Globus pallidus (tissue), 1 donor: Measurements from ENCODE around the gene OTC.

ENCODE experiments used
- DNase-seq: peaks from one replicate; pipeline ENCODE4 v3.0.0-alpha.2; 2015; ENCODE audit warnings: low spot score

OTC gene

DNA sequence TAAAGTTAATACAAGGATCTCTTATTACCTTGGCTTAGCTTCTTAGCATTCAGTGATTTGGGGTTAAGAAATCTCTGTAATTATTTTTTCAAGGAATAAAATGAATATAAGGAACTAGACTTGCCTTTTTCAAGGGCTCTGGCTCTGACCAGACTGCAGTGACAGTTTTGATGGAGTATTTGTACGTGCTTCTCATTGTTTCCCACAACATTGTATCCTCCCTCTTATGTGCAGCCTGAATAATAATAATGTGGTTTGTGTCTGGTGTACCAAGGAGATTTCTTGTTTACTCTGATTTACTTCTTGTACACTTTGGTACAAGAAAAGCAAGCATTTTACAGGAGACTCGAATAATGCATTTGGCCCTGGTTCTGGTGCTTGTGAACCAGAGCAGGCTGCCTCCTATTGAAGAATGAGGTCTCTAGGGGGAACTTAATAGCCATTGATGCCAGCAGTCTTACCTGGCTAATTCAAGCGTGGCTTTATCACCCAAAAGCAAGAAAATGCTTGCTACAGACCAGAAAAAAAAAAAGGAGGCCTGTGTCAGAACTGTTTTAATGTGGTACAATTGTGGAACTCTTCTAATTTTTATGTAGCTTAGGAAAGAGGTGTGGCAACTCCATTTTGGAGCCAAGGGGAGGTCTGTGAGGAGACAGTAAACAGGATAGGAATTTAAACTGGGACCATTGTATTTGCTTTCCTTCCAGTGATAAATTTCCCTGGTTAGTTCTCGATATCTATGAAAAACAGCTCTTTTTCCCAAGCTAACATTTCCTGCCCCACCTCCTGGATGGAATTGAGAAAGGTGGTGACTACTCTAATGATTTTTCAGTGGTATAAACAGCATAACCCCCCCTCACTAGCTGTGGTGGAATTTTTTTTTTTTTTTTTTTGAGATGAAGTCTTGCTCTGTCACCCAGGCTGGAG, 5.6 kb downstream of the OTC start:
- DNase-seq: no peak

DNA sequence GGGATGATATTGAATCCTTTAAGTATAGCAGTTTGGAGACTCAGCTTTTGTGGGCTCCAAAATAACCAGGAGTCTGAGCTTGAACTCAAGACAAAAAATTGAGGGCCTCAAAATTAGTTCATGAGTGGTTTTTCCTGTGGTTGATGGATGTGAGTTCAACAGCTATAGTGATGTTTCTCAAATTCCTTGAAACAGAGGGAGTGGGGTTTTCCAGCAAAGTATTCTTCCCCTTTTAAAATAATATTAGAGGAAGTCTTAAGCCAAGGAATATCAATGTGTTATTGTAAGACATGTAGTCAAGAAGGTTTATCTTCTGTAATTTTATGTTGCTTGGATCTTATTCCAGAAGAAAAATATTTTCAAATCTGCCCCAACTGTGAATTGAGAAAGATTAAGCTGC, 10.6 kb downstream of the OTC start:
- DNase-seq: no peak

GRCh38 chrX:38365954-38366353, 13.6 kb downstream of the OTC start:
- peak; percentile 5 for DNase-seq

GRCh38 chrX:38368774-38369173, 16.4 kb downstream of the OTC start:
- DNase-seq: no peak

DNA sequence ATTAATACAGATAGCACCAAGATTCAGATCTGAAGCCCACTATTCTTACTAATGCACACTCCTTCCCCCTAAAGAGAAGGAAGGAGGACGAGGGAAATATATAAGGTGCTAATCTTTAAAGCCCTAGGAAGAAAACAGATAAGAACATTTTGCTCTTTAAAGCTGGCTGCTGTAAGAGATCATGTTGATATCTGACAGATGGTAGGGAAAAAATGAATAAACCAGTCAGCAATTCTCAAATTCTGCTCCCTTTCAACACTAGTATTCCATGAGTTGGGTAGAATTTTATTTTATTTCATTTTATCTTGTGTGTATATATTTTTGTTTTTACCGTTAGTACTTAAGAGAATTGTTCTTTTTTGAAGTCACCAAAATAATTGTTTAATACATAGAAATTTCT, 19.2 kb downstream of the OTC start:
- no peak for DNase-seq

GRCh38 chrX:38374431-38374830, 22.0 kb downstream of the OTC start:
- no peak for DNase-seq

DNA sequence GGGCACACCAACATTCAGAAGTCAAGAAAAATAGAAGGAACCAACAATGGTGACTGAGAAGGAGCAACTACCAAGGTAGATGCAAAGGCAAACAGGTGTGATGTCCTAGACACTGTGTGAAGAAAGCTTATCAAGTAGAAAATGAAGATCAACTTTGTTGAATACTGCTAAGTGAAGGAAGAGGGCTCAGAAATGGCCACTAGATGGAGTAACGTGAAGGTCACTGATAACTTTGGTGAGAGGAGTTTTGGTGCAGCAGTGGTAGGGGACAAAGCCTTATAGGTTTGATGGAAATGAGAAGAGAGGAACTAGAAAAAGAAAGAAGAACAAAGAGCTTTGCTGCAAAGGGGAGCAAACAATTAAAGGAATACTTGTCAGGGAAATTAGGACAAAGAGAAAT, 23.5 kb downstream of the OTC start:
- DNase-seq: no peak

GRCh38 chrX:38376747-38377146, 24.3 kb downstream of the OTC start:
- no peak for DNase-seq

GRCh38 chrX:38379088-38379487, 26.7 kb downstream of the OTC start:
- DNase-seq: no peak

DNA sequence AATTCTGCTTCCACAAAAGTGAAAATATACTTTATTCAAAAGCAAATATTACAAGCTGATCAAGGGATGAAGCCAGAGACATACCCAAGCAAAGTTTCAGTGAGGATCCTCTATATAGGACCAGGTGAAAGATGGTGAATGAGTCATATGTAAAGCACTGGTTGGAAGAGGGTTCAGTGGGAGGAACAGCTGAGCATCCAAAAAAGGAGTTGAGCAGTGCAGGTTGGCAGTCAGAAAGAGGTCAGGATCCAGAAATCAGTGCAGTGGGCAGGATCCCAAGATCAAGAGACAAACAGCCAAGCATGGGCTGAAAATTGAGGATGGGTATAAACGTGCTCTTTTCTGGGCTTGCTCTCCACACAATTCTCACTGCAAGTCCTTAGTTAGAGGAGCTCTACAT, 30.3 kb downstream of the OTC start:
- no peak for DNase-seq

DNA sequence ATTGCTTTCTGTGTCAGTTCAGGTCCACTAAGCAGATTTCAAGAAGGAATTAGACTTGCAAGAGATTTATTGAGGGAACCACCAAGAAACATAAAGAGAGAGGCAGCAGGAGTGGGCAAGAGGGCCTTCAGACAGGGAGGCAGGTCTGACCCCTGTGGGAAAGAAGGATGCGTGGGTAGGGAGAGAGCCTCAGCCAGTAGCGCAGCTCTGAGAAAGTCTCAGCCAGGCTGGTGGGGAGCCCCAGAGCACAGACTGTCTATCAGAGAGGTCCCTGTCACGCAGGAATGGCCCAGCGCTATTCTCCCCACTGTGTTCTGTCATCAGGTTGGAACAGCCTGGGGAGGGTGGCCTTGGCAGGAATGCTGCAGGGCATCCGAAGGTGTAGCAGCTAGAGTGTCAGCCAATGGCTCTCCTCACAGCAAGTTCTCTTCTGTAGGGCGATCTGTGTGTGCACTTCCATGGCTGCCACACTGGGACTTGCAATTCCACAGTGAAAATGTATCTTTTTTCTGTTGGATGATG, 48.0 kb downstream of the OTC start:
- DNase-seq: no peak

DNA sequence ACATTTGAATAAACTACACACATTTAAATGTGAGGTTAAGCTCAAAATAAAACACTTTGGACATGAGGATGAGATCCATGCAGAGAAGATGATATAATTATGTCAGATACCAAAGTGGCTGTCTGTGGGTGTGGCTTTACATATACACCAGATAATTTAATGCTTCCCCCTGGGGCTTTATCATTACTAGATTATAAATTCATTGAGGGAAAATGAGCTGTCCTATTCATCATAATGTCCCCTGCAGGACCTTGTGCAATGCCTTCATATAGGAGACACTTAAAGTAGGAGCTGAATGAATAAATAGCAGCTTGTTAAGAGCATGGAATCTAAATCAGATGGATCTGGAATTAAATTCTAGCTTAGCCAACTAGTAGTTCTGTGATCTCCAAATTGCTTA, 49.7 kb downstream of the OTC start:
- DNase-seq: no peak

- DNase-seq: no peak
Measured at GRCh38 chrX:38403834-38404233, 51.4 kb downstream of the OTC start.

GRCh38 chrX:38407126-38407525, 54.7 kb downstream of the OTC start:
- no peak for DNase-seq

DNA sequence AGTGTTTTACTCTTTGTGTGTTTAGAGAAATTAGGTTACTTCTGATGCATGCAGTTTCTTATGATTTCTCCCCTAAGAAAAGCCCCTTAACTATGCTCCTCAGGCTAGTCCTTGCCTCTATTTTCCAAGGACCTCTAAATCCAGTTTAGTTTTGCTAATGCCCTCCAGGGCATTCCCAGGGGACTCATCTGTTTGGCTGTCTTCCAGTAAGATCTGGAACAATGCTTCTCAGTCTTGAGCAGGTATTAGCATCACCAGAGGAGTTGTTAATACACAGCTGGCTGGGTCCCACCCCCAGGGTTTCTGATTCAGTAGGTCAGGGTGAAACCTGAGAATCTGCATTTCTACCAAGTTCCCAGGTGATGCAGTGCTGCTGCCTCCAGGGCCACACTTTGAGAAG, 56.9 kb downstream of the OTC start:
- DNase-seq: no peak

- DNase-seq: no peak
Measured at GRCh38 chrX:38426785-38427184, 74.4 kb downstream of the OTC start.

GRCh38 chrX:38431525-38431924, 79.1 kb downstream of the OTC start:
- no peak for DNase-seq

DNA sequence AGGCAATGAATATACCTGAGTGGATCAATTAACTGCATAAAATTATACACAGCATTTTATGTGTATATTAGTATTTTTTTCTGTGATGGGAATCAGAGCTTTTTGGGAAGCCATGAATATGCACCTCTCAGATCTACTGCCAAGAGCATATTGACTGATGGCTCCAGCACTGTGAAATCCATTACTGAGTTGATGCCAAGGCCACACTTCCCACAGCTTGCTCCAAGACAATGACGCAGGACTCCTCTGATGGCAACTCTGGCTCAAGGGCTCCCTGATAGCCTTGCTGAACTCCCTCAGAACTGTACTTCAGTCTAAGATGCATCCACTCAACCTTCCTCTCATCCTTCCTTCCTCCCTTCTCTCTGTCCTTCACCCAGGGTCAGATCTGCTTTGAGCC, 82.7 kb downstream of the OTC start:
- DNase-seq: no peak

GRCh38 chrX:38437093-38437492, 84.7 kb downstream of the OTC start:
- DNase-seq: no peak

DNA sequence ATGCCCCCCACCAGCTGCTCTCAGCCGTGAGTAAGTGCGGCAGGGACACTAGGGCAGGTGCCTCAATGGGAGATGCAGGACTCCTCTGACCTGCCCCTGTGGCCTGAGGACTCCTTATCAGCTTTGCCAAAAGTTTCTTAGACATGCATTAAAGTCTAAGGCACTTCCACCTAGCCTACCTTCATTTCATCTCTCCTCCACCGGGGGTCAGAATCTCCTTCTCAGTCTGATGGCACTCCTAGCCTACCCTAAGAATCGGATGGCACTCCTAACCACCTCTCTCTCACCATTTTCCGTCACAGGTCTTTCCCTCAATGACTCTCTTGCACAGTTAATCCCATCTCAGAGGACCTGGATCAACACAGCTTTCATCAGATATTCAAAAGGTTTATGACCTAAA, 85.9 kb downstream of the OTC start:
- DNase-seq: no peak

DNA sequence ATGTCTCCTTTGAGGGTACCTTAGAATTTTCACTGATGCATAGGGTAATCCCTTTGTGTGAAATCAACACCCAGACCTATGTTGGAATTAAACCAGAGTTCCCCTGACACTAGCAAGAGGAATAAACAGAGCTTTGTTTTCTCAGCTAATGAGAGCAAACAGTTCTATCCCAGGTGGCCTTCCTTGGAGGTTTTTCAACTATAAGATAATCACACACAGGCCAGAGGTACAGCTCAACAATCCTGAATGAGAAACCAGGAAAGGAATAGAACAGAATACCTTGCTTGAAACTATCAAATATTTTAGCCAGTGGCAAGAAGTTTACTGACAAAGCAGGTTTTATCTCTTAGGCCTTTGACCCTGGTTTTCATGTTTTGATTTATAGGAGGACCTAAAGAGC, 100.2 kb downstream of the OTC start:
- DNase-seq: no peak

GRCh38 chrX:38458071-38458470, 105.7 kb downstream of the OTC start:
- DNase-seq: peak; percentile 21

DNA sequence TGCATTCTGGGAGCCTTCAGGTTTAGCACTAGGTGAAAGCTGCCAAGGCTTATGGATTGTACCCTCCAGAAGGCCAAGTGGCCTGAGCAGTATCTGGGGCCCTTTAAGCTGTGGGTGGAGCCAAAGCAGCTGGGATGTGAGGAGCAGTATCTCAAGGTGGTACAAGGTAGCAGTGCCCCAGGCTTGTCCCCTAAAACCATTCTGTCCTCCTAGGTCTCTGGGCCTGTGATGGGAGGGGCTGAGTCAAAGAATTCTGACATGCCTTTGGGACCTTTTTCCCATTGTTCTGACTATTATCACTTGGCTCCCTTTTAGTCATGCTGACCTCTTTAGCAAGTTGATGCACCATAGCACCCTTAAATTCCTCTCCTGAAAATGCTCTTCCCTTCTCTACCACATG, 109.9 kb downstream of the OTC start:
- no peak for DNase-seq

GRCh38 chrX:38465686-38466085, 113.3 kb downstream of the OTC start:
- DNase-seq: no peak
